ENCODE data around the gene MYCT1. TPM values are rescaled to one million over a fixed set of nuclear protein-coding genes. Genes with fewer than 3 reads are reported as not detected.

Gene MYCT1
- total and polyA plus RNA-seq, 2 experiments from 2014 or later = 1.9 to 2.5 TPM

GRCh38 chr6:152727507-152727906 is 29.8 kb downstream of the MYCT1 start:
- Mint-ChIP-seq H3K27ac (no peak overlapping the region), H3K4me3 (no peak overlapping the region), H3K4me1 (peaks cover 4% of the 10 kb centered on the region; the same call in 2 of the 3 replicates), H3K36me3 (ENCODE audit: low read depth) (no peaks in the 10 kb centered on the region; the same call in 2 of the 3 replicates), H3K27me3 (ENCODE audit: insufficient read depth, low read depth, poor library complexity) (no peaks in the 10 kb centered on the region), H3K9me3 (no peaks in the 10 kb centered on the region)
- H3K4me3 ChIP-seq = no peak overlapping the region
- DNase-seq (ENCODE audit: low spot score) (peak; percentile 39), ATAC-seq (peak; percentile 59)
- no peaks in the 10 kb centered on the region for H3K36me3 ChIP-seq (ENCODE audit: insufficient read depth)
- 0 out of 2 replicates have a peak overlapping the region, but pooled peaks have one; percentile 25 for H2AFZ ChIP-seq
- H3K27me3 ChIP-seq (ENCODE audit: insufficient read depth) = no peaks in the 10 kb centered on the region
- peak; percentile 44 to 70 for TF ChIP-seq CTCF (conservative IDR thresholded peaks at IDR 0.05; ENCODE audit: low read depth in 2 of 2)
- no peak for TF ChIP-seq ZNF114 (CRISPR knock-in tag; IDR thresholded peaks at IDR 0.05)
- no peaks in the 10 kb centered on the region for H4K20me1 ChIP-seq (replicated peaks; ENCODE audit: insufficient read depth)
- H3K79me2 ChIP-seq (replicated peaks; ENCODE audit: insufficient read depth) = no peaks in the 10 kb centered on the region
- H3K4me2 ChIP-seq = no peak overlapping the region
- no peak overlapping the region for H3K27ac ChIP-seq (ENCODE audit: low read depth)
- H3F3A ChIP-seq (replicated peaks; ENCODE audit: low read depth) = no peaks in the 10 kb centered on the region
- H3K4me1 ChIP-seq (ENCODE audit: insufficient read depth) = no peaks in the 10 kb centered on the region
- 0 out of 2 replicates have a peak, but pooled peaks cover 3% of the 10 kb centered on the region for H3K9me2 ChIP-seq (ENCODE audit: insufficient read depth)

DNA sequence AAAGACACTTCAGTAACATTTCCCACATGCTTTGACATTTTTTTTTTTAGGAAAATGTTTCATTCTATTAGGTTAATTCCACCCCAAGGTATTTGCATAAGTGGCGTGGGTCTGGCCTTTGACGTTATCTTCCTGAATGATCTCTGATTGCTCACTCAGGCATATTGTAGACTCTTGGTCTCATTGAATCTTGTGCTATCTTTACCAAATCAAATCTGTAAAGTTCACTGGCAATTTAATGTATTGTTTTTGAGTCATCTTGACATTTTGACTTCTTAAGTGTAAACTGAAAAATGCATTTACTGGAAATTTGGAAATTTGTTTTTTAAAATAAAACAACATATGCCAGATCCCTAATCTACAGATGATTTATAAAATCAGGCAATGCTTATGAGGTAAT is 36.9 kb downstream of the MYCT1 start:
- no peak for ATAC-seq
- no peaks in the 10 kb centered on the region for H3K79me2 ChIP-seq (replicated peaks; ENCODE audit: insufficient read depth)
- no peaks in the 10 kb centered on the region for H3K27me3 ChIP-seq (ENCODE audit: insufficient read depth)
- Mint-ChIP-seq H3K4me1 (no peaks in the 10 kb centered on the region), H3K4me3 (no peak overlapping the region), H3K9me3 (peaks cover 5% of the 10 kb centered on the region; the same call in 1 of the 3 replicates), H3K27me3 (ENCODE audit: insufficient read depth, low read depth, poor library complexity) (no peaks in the 10 kb centered on the region), H3K27ac (no peak overlapping the region), H3K36me3 (ENCODE audit: low read depth) (no peaks in the 10 kb centered on the region; the same call in 2 of the 3 replicates)
- H2AFZ ChIP-seq = no peak overlapping the region
- no peaks in the 10 kb centered on the region for H3F3A ChIP-seq (replicated peaks; ENCODE audit: low read depth)
- TF ChIP-seq STAT1 (IDR thresholded peaks at IDR 0.05; ENCODE audit: unreplicated experiment) (no peak), ZNF331 (CRISPR knock-in tag; IDR thresholded peaks at IDR 0.05; ENCODE audit: low read depth) (no peak), ETS1 (IDR thresholded peaks at IDR 0.05) (no peak), JUNB (IDR thresholded peaks at IDR 0.05; ENCODE audit: unreplicated experiment) (no peak), NANOG (IDR thresholded peaks at IDR 0.05; ENCODE audit: borderline replicate concordance) (no peak), ZNF114 (CRISPR knock-in tag; IDR thresholded peaks at IDR 0.05) (no peak)
- no peak overlapping the region for H3K4me3 ChIP-seq
- no peaks in the 10 kb centered on the region for H3K4me1 ChIP-seq (ENCODE audit: insufficient read depth)
- no peak overlapping the region for H3K4me2 ChIP-seq
- no peak for DNase-seq (ENCODE audit: low spot score)
- no peak overlapping the region for H3K27ac ChIP-seq (ENCODE audit: low read depth)
- no peaks in the 10 kb centered on the region for H3K36me3 ChIP-seq (ENCODE audit: insufficient read depth)
- no peaks in the 10 kb centered on the region for H3K9me2 ChIP-seq (ENCODE audit: insufficient read depth)
- no peaks in the 10 kb centered on the region for H4K20me1 ChIP-seq (replicated peaks; ENCODE audit: insufficient read depth)

DNA sequence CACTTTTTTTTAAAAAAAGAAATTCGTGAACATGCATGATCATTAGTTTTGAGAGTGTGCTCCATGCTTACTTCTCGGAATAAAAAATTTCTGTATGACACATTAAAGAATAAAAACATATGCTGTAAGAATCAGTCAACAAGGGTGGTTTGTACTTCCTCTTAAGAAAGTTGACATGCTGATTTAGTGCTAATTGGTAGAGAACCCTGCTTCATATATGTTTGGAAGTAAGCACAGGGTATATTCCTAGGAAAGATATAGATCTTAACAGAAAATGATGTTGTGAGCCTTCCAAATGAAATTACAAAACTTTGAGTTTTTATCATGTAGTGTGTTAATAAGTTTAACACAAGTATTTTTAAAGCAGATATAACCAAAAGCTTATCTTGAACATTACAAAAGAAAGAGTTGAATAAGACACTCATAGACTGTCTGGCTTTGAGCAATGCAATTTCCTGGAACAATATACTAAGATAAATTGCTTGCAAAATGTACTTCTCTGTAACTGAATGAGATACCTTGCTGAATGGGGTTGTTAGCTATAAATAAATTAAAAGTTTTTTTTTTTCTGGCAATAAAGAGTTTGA is 39.1 kb downstream of the MYCT1 start:
- Histone ChIP-seq H2AFZ (no peak overlapping the region), H3F3A (replicated peaks; ENCODE audit: low read depth) (no peaks in the 10 kb centered on the region), H3K27me3 (ENCODE audit: insufficient read depth) (no peaks in the 10 kb centered on the region), H4K20me1 (replicated peaks; ENCODE audit: insufficient read depth) (no peaks in the 10 kb centered on the region), H3K4me3 (no peak overlapping the region), H3K27ac (ENCODE audit: low read depth) (no peak overlapping the region), H3K4me1 (ENCODE audit: insufficient read depth) (no peaks in the 10 kb centered on the region), H3K36me3 (ENCODE audit: insufficient read depth) (no peaks in the 10 kb centered on the region), H3K79me2 (replicated peaks; ENCODE audit: insufficient read depth) (no peaks in the 10 kb centered on the region), H3K9me2 (ENCODE audit: insufficient read depth) (no peaks in the 10 kb centered on the region), H3K4me2 (no peak overlapping the region)
- H3K27ac Mint-ChIP-seq = no peak overlapping the region
- H3K27me3 Mint-ChIP-seq (ENCODE audit: insufficient read depth, low read depth, poor library complexity) = no peaks in the 10 kb centered on the region
- no peaks in the 10 kb centered on the region; the same call in 2 of the 3 replicates for H3K36me3 Mint-ChIP-seq (ENCODE audit: low read depth)
- H3K4me1 Mint-ChIP-seq = no peaks in the 10 kb centered on the region
- ATAC-seq (no peak), DNase-seq (ENCODE audit: low spot score) (no peak)
- H3K4me3 Mint-ChIP-seq = no peak overlapping the region
- H3K9me3 Mint-ChIP-seq = peaks cover 5% of the 10 kb centered on the region; the same call in 1 of the 3 replicates
- no peak for TF ChIP-seq CTCF (conservative IDR thresholded peaks at IDR 0.05; ENCODE audit: low read depth in 2 of 2)
